Bronchial epithelial cell (primary cell): ENCODE measurements around the gene ARL15. TPM values are rescaled to one million over a fixed set of nuclear protein-coding genes. Genes with fewer than 3 reads are reported as not detected.
"Not testable (repeated sequence)": the region's sequence is repeated elsewhere in the genome, so short reads cannot be mapped to it uniquely, and the experiment has no call there.

ENCODE experiments used
- DNase-seq: peaks from one replicate; pipeline ENCODE4 v3.0.0-alpha.2; 2010; ENCODE audit warnings: low read depth
- FAIRE-seq: peaks from 2 replicates; lab custom pipeline; 2011; peaks lifted over from hg19 to GRCh38; lab: Jason Lieb, UNC
- H3K27me3 ChIP-seq: 2 replicates; pipeline ENCODE4 v1.5.1; 2011; ENCODE audit warnings: low read length; ENCODE audit not compliant: control insufficient read depth, insufficient read depth
- H3K36me3 ChIP-seq: 2 replicates; pipeline ENCODE4 v1.5.1; 2011; ENCODE audit warnings: low read length; ENCODE audit not compliant: control insufficient read depth, insufficient read depth
- H3K4me3 ChIP-seq: 2 replicates; pipeline ENCODE4 v1.5.1; 2011; ENCODE audit warnings: mild to moderate bottlenecking, low read depth, low read length, control low read depth
- total RNA-seq: library from RNA; depleted of rRNA; stranded (reverse); fragments of >200 nt; gene quantifications from 2 replicates; pipeline ENCODE4 v1.2.1, GENCODE V29; 2014
- TF ChIP-seq, protein P1 (sequence below): IDR thresholded peaks from 2 replicates; pipeline ENCODE4 v1.5.1; 2011; ENCODE audit warnings: mild to moderate bottlenecking, moderate library complexity, low read length, control low read depth, inconsistent platforms; ENCODE audit not compliant: insufficient read depth, severe bottlenecking

The ARL15 gene
- total RNA-seq, 1 donor from 2014 or later: 13.7 TPM

DNA sequence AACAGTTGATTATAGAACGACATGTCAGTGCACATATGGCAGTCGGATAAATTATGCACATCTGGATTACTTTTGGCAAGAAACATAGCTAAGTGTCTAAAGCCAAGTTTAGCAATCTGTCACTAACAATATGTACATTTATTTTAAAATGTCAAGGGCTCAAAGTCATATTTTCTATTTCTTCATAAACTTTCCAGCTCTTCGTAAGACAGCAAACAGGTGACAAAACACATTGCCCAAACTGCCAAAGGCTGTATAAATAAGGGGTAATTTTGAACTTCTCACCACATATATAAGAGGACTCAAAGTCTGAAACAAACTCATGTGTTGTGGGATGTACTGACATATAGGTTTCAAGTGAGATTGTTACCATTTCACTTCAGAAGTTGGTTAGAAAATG is 237.2 kb downstream of the ARL15 start:
- Histone ChIP-seq H3K36me3 (no peaks in the 10 kb centered on the region), H3K4me3 (no peak overlapping the region), H3K27me3 (no peaks in the 10 kb centered on the region)
- TF ChIP-seq, protein P1, sequence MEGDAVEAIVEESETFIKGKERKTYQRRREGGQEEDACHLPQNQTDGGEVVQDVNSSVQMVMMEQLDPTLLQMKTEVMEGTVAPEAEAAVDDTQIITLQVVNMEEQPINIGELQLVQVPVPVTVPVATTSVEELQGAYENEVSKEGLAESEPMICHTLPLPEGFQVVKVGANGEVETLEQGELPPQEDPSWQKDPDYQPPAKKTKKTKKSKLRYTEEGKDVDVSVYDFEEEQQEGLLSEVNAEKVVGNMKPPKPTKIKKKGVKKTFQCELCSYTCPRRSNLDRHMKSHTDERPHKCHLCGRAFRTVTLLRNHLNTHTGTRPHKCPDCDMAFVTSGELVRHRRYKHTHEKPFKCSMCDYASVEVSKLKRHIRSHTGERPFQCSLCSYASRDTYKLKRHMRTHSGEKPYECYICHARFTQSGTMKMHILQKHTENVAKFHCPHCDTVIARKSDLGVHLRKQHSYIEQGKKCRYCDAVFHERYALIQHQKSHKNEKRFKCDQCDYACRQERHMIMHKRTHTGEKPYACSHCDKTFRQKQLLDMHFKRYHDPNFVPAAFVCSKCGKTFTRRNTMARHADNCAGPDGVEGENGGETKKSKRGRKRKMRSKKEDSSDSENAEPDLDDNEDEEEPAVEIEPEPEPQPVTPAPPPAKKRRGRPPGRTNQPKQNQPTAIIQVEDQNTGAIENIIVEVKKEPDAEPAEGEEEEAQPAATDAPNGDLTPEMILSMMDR: no peak
- DNase-seq (no peak), FAIRE-seq (no peak)

DNA sequence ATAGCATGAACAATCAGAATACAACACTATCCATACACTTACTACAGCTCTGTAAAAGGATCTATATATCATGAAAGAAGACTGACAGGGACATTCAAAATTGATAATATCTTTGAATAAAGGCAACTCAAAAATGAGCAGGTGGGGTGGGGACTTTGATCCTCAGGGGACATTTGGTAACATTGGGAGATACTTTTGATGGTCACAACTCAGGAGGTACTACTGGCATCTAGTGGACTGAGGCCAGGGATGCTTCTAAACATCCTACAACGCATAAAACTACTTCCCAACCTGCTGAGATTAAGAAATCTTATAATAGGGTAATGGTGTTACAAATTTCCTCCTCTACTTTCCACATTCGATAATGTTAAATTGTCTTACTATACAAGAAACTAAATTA is 243.9 kb downstream of the ARL15 start:
- TF ChIP-seq, protein P1: no peak
- Histone ChIP-seq H3K36me3 (no peaks in the 10 kb centered on the region), H3K4me3 (no peak overlapping the region), H3K27me3 (no peaks in the 10 kb centered on the region)
- DNase-seq (no peak), FAIRE-seq (no peak)

DNA sequence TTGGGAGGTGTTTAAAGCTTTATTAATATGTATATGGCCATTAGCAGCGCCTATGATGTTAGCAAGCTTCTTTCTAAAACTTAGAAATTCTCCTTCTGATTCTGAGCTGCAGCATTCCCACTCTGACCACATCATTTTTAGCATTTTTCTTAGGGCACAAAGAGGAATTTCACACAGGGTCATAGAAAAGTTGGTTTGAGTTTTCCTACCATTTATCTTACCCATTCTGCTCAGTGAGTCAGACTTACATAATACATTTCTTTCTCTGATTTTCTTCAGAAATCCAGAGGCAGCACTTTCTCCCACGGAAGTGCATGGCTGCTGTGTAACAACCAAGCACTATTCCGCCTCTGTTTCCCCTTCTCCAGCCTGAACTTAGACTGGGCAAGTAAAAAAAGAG is 246.6 kb downstream of the ARL15 start:
- H3K4me3 ChIP-seq: no peak overlapping the region
- DNase-seq (no peak), FAIRE-seq (no peak)

DNA sequence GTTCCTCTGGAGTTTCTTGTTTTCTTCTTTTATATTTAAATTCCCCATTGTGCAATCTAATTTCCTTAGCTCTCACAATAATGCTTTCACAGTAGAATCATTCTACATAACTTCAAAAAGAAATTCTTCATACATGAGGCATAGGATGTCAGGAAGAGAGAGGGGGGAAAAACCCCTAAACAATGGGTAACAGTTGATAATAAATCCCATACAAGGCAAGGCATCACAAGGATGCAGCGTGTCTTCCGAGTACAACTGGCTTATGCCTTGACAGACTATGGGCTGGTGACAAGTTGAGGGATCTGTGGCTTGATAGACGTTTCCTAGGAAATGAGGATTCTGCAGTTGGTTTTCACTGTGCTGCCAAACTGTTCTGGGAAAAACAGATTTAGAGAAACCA is 247.4 kb downstream of the ARL15 start:
- peak; percentile 18 for FAIRE-seq

More for the DNA sequence above, 246.6 kb downstream of the ARL15 start:
- TF ChIP-seq, protein P1: no peak
- Histone ChIP-seq H3K36me3 (no peaks in the 10 kb centered on the region), H3K27me3 (no peaks in the 10 kb centered on the region)

DNA sequence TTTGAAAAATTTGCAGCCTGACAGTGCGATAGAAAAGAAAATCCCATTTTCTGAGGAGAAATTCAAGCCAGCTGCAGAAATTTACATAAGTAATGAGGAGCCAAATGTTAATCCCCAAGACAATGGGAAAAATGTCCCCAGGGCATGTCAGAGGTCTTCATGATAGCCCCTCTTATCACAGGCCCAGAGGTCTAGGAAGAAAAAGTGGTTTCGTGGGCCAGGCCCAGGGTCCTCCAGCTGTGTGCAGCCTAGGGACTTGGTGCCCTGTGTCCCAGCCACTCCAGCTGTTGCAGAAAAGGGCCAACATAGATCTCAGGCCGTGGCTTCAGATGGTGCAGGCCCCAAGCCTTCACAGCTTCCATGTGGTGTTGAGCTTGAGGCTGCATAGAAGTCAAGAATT is 249.5 kb downstream of the ARL15 start:
- not testable (repeated sequence) for H3K27me3 ChIP-seq, FAIRE-seq, H3K36me3 ChIP-seq, H3K4me3 ChIP-seq, DNase-seq

More for the DNA sequence above, 247.4 kb downstream of the ARL15 start:
- peak; percentile 50 for DNase-seq
- Histone ChIP-seq H3K36me3 (no peaks in the 10 kb centered on the region), H3K4me3 (no peak overlapping the region), H3K27me3 (no peaks in the 10 kb centered on the region)
- TF ChIP-seq, protein P1: no peak

DNA sequence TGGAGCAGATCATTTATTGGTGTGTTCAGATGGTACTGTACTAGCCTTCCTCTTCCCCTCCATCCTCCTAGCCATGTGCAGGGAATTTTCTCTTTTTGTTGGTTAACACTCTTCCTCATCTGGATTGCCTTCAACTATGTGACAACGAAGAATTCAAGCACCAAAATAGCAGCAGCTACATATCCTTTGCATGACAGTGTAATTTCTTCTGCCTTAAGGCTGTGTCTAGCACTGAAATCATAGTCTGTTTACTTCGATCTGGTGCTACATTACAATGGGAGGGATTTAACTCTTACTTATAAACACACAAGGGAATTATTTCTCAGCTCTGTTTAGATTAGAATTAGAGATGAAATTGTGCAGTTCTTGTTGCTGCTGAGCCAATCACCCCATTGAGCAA is 260.4 kb downstream of the ARL15 start:
- DNase-seq (no peak), FAIRE-seq (no peak)
- no peaks in the 10 kb centered on the region for H3K27me3 ChIP-seq
- no peaks in the 10 kb centered on the region for H3K36me3 ChIP-seq
- TF ChIP-seq, protein P1: no peak
- H3K4me3 ChIP-seq: no peak overlapping the region
